ENCODE measurements around the gene GATD1. TPM values are rescaled to one million over a fixed set of nuclear protein-coding genes. Genes with fewer than 3 reads are reported as not detected.
A peak's percentile ranks its signal among the peaks of the same experiment; 100 is the strongest.

GATD1 gene
- total and polyA plus RNA-seq, 9 of the 15 experiments (the other 6 are each of a cell fraction or from before 2014, with no cell fraction given), result 2.8 to 144 (median 36.9) TPM

DNA sequence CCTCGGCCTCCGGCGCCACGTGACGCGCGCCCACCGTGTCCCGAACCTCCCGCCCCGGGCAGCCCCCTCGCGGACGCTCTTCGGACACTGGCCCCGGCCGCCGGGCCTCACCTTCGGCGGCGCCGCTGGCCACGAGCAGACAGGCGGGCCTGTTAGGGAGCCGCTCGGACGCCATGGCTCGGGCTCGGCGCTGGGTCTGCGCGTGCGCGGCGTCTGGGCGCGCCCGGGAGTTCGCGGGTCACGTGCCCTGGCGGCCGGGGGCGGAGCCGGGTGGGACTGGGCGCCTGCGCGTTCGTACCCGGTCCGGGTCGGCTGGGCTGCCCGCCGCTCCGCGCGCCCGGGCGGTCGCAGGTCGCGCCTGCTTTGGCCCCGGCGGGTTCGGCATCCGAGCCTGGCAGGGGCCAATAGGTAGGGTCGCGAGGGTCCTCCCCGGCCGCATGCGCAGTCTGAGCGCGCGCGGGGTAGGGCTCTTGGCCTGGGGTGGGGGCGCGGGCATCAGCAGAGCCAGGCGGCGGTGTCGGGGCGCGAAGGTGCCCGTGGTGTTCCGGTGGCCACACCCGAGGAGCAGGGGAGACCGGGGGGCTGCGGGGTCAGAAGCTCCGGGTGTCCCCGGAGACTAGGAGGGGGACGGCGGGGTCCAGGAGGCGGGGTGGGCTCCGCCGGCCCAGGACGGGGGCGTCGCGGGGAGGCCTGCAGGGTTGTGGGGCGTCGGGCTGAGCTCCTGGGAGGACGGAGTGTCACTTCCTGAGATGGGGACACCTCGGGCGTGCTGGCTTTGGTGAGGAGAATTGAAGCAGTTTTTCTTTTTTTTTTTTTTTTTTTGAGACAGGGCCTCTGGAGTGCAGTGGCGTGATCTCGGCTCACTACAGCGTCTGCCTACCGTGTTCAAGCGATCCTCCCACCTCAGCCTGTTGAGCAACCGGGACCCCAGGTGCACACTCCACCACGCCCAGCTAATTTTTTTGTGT, at the start of gene GATD1 (continued):
- TF ChIP-seq ATF3 (IDR thresholded peaks at IDR 0.05), result no peak
- no peak for TF ChIP-seq ATF3 (CRISPR knock-in tag; conservative IDR thresholded peaks at IDR 0.05)
- TF ChIP-seq RBFOX2 (IDR thresholded peaks at IDR 0.05; ENCODE audit: low read depth, low read length), result peak; percentile 85
- peak; percentile 51 for TF ChIP-seq ZBTB7A (IDR thresholded peaks at IDR 0.05; ENCODE audit: borderline replicate concordance, control insufficient read depth, low read depth, low read length)
- TF ChIP-seq PML (IDR thresholded peaks at IDR 0.05; ENCODE audit: low read length), result no peak
- TF ChIP-seq, protein P1, sequence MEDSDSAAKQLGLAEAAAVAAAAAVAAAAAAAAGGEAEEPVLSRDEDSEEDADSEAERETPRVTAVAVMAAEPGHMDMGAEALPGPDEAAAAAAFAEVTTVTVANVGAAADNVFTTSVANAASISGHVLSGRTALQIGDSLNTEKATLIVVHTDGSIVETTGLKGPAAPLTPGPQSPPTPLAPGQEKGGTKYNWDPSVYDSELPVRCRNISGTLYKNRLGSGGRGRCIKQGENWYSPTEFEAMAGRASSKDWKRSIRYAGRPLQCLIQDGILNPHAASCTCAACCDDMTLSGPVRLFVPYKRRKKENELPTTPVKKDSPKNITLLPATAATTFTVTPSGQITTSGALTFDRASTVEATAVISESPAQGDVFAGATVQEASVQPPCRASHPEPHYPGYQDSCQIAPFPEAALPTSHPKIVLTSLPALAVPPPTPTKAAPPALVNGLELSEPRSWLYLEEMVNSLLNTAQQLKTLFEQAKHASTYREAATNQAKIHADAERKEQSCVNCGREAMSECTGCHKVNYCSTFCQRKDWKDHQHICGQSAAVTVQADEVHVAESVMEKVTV (CRISPR knock-in tag; IDR thresholded peaks at IDR 0.05), result no peak
- no peak for TF ChIP-seq OTX1 (CRISPR knock-in tag; IDR thresholded peaks at IDR 0.05)
- no peak for TF ChIP-seq ZNF561 (CRISPR knock-in tag; conservative IDR thresholded peaks at IDR 0.05)
- TF ChIP-seq ILK (tag; IDR thresholded peaks at IDR 0.05; ENCODE audit: borderline replicate concordance, low read depth), result no peak
- TF ChIP-seq, protein P2, sequence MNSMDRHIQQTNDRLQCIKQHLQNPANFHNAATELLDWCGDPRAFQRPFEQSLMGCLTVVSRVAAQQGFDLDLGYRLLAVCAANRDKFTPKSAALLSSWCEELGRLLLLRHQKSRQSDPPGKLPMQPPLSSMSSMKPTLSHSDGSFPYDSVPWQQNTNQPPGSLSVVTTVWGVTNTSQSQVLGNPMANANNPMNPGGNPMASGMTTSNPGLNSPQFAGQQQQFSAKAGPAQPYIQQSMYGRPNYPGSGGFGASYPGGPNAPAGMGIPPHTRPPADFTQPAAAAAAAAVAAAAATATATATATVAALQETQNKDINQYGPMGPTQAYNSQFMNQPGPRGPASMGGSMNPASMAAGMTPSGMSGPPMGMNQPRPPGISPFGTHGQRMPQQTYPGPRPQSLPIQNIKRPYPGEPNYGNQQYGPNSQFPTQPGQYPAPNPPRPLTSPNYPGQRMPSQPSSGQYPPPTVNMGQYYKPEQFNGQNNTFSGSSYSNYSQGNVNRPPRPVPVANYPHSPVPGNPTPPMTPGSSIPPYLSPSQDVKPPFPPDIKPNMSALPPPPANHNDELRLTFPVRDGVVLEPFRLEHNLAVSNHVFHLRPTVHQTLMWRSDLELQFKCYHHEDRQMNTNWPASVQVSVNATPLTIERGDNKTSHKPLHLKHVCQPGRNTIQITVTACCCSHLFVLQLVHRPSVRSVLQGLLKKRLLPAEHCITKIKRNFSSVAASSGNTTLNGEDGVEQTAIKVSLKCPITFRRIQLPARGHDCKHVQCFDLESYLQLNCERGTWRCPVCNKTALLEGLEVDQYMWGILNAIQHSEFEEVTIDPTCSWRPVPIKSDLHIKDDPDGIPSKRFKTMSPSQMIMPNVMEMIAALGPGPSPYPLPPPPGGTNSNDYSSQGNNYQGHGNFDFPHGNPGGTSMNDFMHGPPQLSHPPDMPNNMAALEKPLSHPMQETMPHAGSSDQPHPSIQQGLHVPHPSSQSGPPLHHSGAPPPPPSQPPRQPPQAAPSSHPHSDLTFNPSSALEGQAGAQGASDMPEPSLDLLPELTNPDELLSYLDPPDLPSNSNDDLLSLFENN (IDR thresholded peaks at IDR 0.05; ENCODE audit: low read depth in 2 of 2, low read length in 2 of 2), result 0 out of 4 replicates have a peak, but pooled peaks of 1 of the 2 experiments have one; percentile 21
- no peak for TF ChIP-seq IRF2 (CRISPR knock-in tag; IDR thresholded peaks at IDR 0.05)
- TF ChIP-seq TRIM28 (IDR thresholded peaks at IDR 0.05), result no peak
- no peak for TF ChIP-seq BRD9 (IDR thresholded peaks at IDR 0.05; ENCODE audit: low read depth, partially characterized antibody)
- TF ChIP-seq DNMT1 (IDR thresholded peaks at IDR 0.05), result no peak
- TF ChIP-seq, protein P3, sequence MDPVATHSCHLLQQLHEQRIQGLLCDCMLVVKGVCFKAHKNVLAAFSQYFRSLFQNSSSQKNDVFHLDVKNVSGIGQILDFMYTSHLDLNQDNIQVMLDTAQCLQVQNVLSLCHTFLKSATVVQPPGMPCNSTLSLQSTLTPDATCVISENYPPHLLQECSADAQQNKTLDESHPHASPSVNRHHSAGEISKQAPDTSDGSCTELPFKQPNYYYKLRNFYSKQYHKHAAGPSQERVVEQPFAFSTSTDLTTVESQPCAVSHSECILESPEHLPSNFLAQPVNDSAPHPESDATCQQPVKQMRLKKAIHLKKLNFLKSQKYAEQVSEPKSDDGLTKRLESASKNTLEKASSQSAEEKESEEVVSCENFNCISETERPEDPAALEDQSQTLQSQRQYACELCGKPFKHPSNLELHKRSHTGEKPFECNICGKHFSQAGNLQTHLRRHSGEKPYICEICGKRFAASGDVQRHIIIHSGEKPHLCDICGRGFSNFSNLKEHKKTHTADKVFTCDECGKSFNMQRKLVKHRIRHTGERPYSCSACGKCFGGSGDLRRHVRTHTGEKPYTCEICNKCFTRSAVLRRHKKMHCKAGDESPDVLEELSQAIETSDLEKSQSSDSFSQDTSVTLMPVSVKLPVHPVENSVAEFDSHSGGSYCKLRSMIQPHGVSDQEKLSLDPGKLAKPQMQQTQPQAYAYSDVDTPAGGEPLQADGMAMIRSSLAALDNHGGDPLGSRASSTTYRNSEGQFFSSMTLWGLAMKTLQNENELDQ (CRISPR knock-in tag; IDR thresholded peaks at IDR 0.05; ENCODE audit: borderline replicate concordance), result no peak
- peak; percentile 67 for TF ChIP-seq GABPB1 (CRISPR knock-in tag; IDR thresholded peaks at IDR 0.05)
- TF ChIP-seq CBX1 (IDR thresholded peaks at IDR 0.05; ENCODE audit: low read depth), result peak; percentile 61; the same call in 1 of the 2 replicates
- TF ChIP-seq NFATC3 (IDR thresholded peaks at IDR 0.05), result no peak
- TF ChIP-seq NELFE (IDR thresholded peaks at IDR 0.05; ENCODE audit: insufficient read depth, insufficient read length), result no peak

Measured in K562 (cell line).